ENCODE measurements around the gene BRSK2. TPM values are rescaled to one million over a fixed set of nuclear protein-coding genes. Genes with fewer than 3 reads are reported as not detected.
A peak's percentile ranks its signal among the peaks of the same experiment; 100 is the strongest.

Gene BRSK2
- total RNA-seq, 1 donor from 2014 or later, result 1.0 TPM

GRCh38 chr11:1484061-1484671 lies 94.4 kb downstream of the BRSK2 start:
- H3K9me3 ChIP-seq (ENCODE audit: control insufficient read depth in 3 of 3, low read length in 3 of 3), result no peaks in the 10 kb centered on the region
- H3K27ac ChIP-seq (ENCODE audit: low read depth, low read length), result no peak overlapping the region
- no peak overlapping the region for H3K4me3 ChIP-seq (ENCODE audit: low read length in 3 of 3)
- H3K4me1 ChIP-seq (ENCODE audit: control insufficient read depth in 3 of 3, insufficient read depth in 3 of 3, low read length in 3 of 3), result peaks cover 65 to 90% (median 89%) of the 10 kb centered on the region in 3 donors
- H3K27me3 ChIP-seq (ENCODE audit: control insufficient read depth in 3 of 3, insufficient read depth in 3 of 3, low read length in 3 of 3), result no peaks in the 10 kb centered on the region
- peak overlapping the region in 2 of 3 donors; percentile 32 to 74 for H3K9ac ChIP-seq (ENCODE audit: low read depth in 1 of 3, low read length in 3 of 3)
- H3K36me3 ChIP-seq (ENCODE audit: control insufficient read depth in 3 of 3, insufficient read depth in 3 of 3, low read length in 3 of 3), result peaks cover 11 to 12% (median 11%) of the 10 kb centered on the region in 3 donors

GRCh38 chr11:1484695-1485503 lies 95.2 kb downstream of the BRSK2 start:
- peaks cover 4 to 5% (median 5%) of the 10 kb centered on the region in 3 donors for H3K36me3 ChIP-seq (ENCODE audit: control insufficient read depth in 3 of 3, insufficient read depth in 3 of 3, low read length in 3 of 3)
- H3K4me1 ChIP-seq (ENCODE audit: control insufficient read depth in 3 of 3, insufficient read depth in 3 of 3, low read length in 3 of 3), result peaks cover 59 to 85% (median 84%) of the 10 kb centered on the region in 3 donors
- H3K9me3 ChIP-seq (ENCODE audit: control insufficient read depth in 3 of 3, low read length in 3 of 3), result no peaks in the 10 kb centered on the region
- H3K4me3 ChIP-seq (ENCODE audit: low read length in 3 of 3), result no peak overlapping the region
- H3K27me3 ChIP-seq (ENCODE audit: control insufficient read depth in 3 of 3, insufficient read depth in 3 of 3, low read length in 3 of 3), result no peaks in the 10 kb centered on the region
- no peak overlapping the region for H3K27ac ChIP-seq (ENCODE audit: low read depth, low read length)
- H3K9ac ChIP-seq (ENCODE audit: low read depth in 1 of 3, low read length in 3 of 3), result peak overlapping the region in 1 of 3 donors; percentile 74

- no peak overlapping the region for H3K27ac ChIP-seq (ENCODE audit: low read depth, low read length)
- no peaks in the 10 kb centered on the region for H3K27me3 ChIP-seq (ENCODE audit: control insufficient read depth in 3 of 3, insufficient read depth in 3 of 3, low read length in 3 of 3)
- no peaks in the 10 kb centered on the region for H3K36me3 ChIP-seq (ENCODE audit: control insufficient read depth in 3 of 3, insufficient read depth in 3 of 3, low read length in 3 of 3)
- H3K9ac ChIP-seq (ENCODE audit: low read depth in 1 of 3, low read length in 3 of 3), result peak overlapping the region in 2 of 3 donors; percentile 13 to 68
- H3K9me3 ChIP-seq (ENCODE audit: control insufficient read depth in 3 of 3, low read length in 3 of 3), result no peaks in the 10 kb centered on the region
- peaks cover 59 to 85% (median 81%) of the 10 kb centered on the region in 3 donors for H3K4me1 ChIP-seq (ENCODE audit: control insufficient read depth in 3 of 3, insufficient read depth in 3 of 3, low read length in 3 of 3)
- peak overlapping the region in 2 of 3 donors; percentile 25 to 56 for H3K4me3 ChIP-seq (ENCODE audit: low read length in 3 of 3)
These were observed 95.8 kb downstream of the BRSK2 start for GRCh38 chr11:1485504-1485885.

- H3K4me3 ChIP-seq (ENCODE audit: low read length in 3 of 3), result peak within 1 kb of the TSS; percentile 14 to 56 (median 25)
These were observed 96.5 kb downstream of the BRSK2 start, which contains the start of gene MOB2 for GRCh38 chr11:1486054-1486825. Gene MOB2, minus strand, starts transcription at chr11:1486779. Its CDS starts 223 bp downstream, at chr11:1486556.

GRCh38 chr11:1487091-1487850 lies 97.5 kb downstream of the BRSK2 start:
- H3K27ac ChIP-seq (ENCODE audit: low read depth, low read length), result no peak overlapping the region
- H3K9ac ChIP-seq (ENCODE audit: low read depth in 1 of 3, low read length in 3 of 3), result peak overlapping the region in 2 of 3 donors; percentile 32 to 45
- no peaks in the 10 kb centered on the region for H3K27me3 ChIP-seq (ENCODE audit: control insufficient read depth in 3 of 3, insufficient read depth in 3 of 3, low read length in 3 of 3)
- H3K36me3 ChIP-seq (ENCODE audit: control insufficient read depth in 3 of 3, insufficient read depth in 3 of 3, low read length in 3 of 3), result no peaks in the 10 kb centered on the region
- H3K4me1 ChIP-seq (ENCODE audit: control insufficient read depth in 3 of 3, insufficient read depth in 3 of 3, low read length in 3 of 3), result peaks cover 54 to 69% (median 65%) of the 10 kb centered on the region in 3 donors
- no peaks in the 10 kb centered on the region for H3K9me3 ChIP-seq (ENCODE audit: control insufficient read depth in 3 of 3, low read length in 3 of 3)
- peak overlapping the region in 1 of 3 donors; percentile 17 for H3K4me3 ChIP-seq (ENCODE audit: low read length in 3 of 3)

More at GRCh38 chr11:1486054-1486825, 96.5 kb downstream of the BRSK2 start, which contains the start of gene MOB2:
- Histone ChIP-seq H3K9ac (ENCODE audit: low read depth in 1 of 3, low read length in 3 of 3) (peak within 1 kb of the TSS; percentile 13 to 68 (median 32)), H3K4me1 (ENCODE audit: control insufficient read depth in 3 of 3, insufficient read depth in 3 of 3, low read length in 3 of 3) (peaks cover 59 to 77% (median 74%) of the 10 kb centered on the region in 3 donors), H3K9me3 (ENCODE audit: control insufficient read depth in 3 of 3, low read length in 3 of 3) (no peaks in the 10 kb centered on the region), H3K27me3 (ENCODE audit: control insufficient read depth in 3 of 3, insufficient read depth in 3 of 3, low read length in 3 of 3) (no peaks in the 10 kb centered on the region), H3K27ac (ENCODE audit: low read depth, low read length) (no peak within 1 kb of the TSS), H3K36me3 (ENCODE audit: control insufficient read depth in 3 of 3, insufficient read depth in 3 of 3, low read length in 3 of 3) (no peaks in the 10 kb centered on the region)

- no peaks in the 10 kb centered on the region for H3K36me3 ChIP-seq (ENCODE audit: control insufficient read depth in 3 of 3, insufficient read depth in 3 of 3, low read length in 3 of 3)
- peaks cover 50 to 61% (median 58%) of the 10 kb centered on the region in 3 donors for H3K4me1 ChIP-seq (ENCODE audit: control insufficient read depth in 3 of 3, insufficient read depth in 3 of 3, low read length in 3 of 3)
- H3K4me3 ChIP-seq (ENCODE audit: low read length in 3 of 3), result peak overlapping the region in 1 of 3 donors; percentile 17
- no peak overlapping the region for H3K27ac ChIP-seq (ENCODE audit: low read depth, low read length)
- no peaks in the 10 kb centered on the region for H3K9me3 ChIP-seq (ENCODE audit: control insufficient read depth in 3 of 3, low read length in 3 of 3)
- no peaks in the 10 kb centered on the region for H3K27me3 ChIP-seq (ENCODE audit: control insufficient read depth in 3 of 3, insufficient read depth in 3 of 3, low read length in 3 of 3)
- peak overlapping the region in 1 of 3 donors; percentile 45 for H3K9ac ChIP-seq (ENCODE audit: low read depth in 1 of 3, low read length in 3 of 3)
These were observed 98.3 kb downstream of the BRSK2 start for GRCh38 chr11:1487851-1488574.

- Histone ChIP-seq H3K27me3 (ENCODE audit: control insufficient read depth in 3 of 3, insufficient read depth in 3 of 3, low read length in 3 of 3) (no peaks in the 10 kb centered on the region), H3K36me3 (ENCODE audit: control insufficient read depth in 3 of 3, insufficient read depth in 3 of 3, low read length in 3 of 3) (no peaks in the 10 kb centered on the region), H3K4me1 (ENCODE audit: control insufficient read depth in 3 of 3, insufficient read depth in 3 of 3, low read length in 3 of 3) (peaks cover 44 to 55% (median 51%) of the 10 kb centered on the region in 3 donors), H3K4me3 (ENCODE audit: low read length in 3 of 3) (no peak overlapping the region), H3K9me3 (ENCODE audit: control insufficient read depth in 3 of 3, low read length in 3 of 3) (no peaks in the 10 kb centered on the region), H3K27ac (ENCODE audit: low read depth, low read length) (no peak overlapping the region), H3K9ac (ENCODE audit: low read depth in 1 of 3, low read length in 3 of 3) (no peak overlapping the region)
These were observed 98.9 kb downstream of the BRSK2 start for GRCh38 chr11:1488575-1489180.

GRCh38 chr11:1490651-1491050 lies 100.9 kb downstream of the BRSK2 start:
- H3K27me3 ChIP-seq (ENCODE audit: control insufficient read depth in 3 of 3, insufficient read depth in 3 of 3, low read length in 3 of 3), result no peaks in the 10 kb centered on the region
- H3K27ac ChIP-seq (ENCODE audit: low read depth, low read length), result no peak overlapping the region
- H3K9me3 ChIP-seq (ENCODE audit: control insufficient read depth in 3 of 3, low read length in 3 of 3), result no peaks in the 10 kb centered on the region
- H3K9ac ChIP-seq (ENCODE audit: low read depth in 1 of 3, low read length in 3 of 3), result no peak overlapping the region
- H3K4me3 ChIP-seq (ENCODE audit: low read length in 3 of 3), result no peak overlapping the region
- H3K36me3 ChIP-seq (ENCODE audit: control insufficient read depth in 3 of 3, insufficient read depth in 3 of 3, low read length in 3 of 3), result no peaks in the 10 kb centered on the region
- peaks cover 28 to 39% (median 32%) of the 10 kb centered on the region in 3 donors for H3K4me1 ChIP-seq (ENCODE audit: control insufficient read depth in 3 of 3, insufficient read depth in 3 of 3, low read length in 3 of 3)

Data from skeletal muscle tissue (tissue), 4 donors.